H1 (cell line): ENCODE results near the gene MAP6. TPM values are rescaled to one million over a fixed set of nuclear protein-coding genes. Genes with fewer than 3 reads are reported as not detected.

ENCODE experiments used
- CHD7 ChIP-seq: fragments of 300-600 bp; sonication (generic); IDR thresholded peaks from 2 replicates; pipeline ENCODE4 v1.7.1; 2012; ENCODE audit warnings: low read length, moderate library complexity, mild to moderate bottlenecking, inconsistent platforms; ENCODE audit not compliant: insufficient replicate concordance
- polyA plus RNA-seq, 7 experiments: library from polyadenylated mRNA; depleted of rRNA in 3 of 7; stranded (reverse) in 5 of 7; unstranded in 2 of 7; fragments of >200 nt in 5 of 7; fragments of 200-250 nt in 2 of 7; gene quantifications; 1 replicate in 5 of 7; 2 replicates in 1 of 7; 4 replicates in 1 of 7; pipeline versions ENCODE4 v1.2.1 to v1.2.3, GENCODE V29; 2011 to 2013; ENCODE audit warnings: missing spikeins in 2 of 7, mixed read lengths in 2 of 7
- total RNA-seq: library from RNA; stranded (reverse); fragmentation: NEBNext Ultra II Directional; extraction: Animal tissue kit (Norgen Biotek cat#: 25700); gene quantifications from 2 replicates; pipeline ENCODE4 v1.2.1, GENCODE V29; 2021

MAP6 gene
- total and polyA plus RNA-seq, 2 of the 8 experiments (the other 6 are each of a cell fraction or from before 2014, with no cell fraction given): 0.54 to 0.89 TPM

- no peak for TF ChIP-seq CHD7
These were observed 108.2 kb downstream of the MAP6 start (continued) for GRCh38 chr11:75560644-75561043.
